Left lung (tissue), 10 donors: ENCODE results near the gene PLCB3. TPM values are rescaled to one million over a fixed set of nuclear protein-coding genes. Genes with fewer than 3 reads are reported as not detected.

ENCODE experiments used
- ATAC-seq: fragments of 200-7000 bp; cut with Tn5 transposase; one replicate; pipeline ENCODE4 v1.9.1; 2020; ENCODE audit warnings: moderate library complexity
- DNase-seq, 4 donors: peaks; one replicate each; pipeline ENCODE4 v3.0.0-alpha.2; 2013 to 2020
- H3K27ac ChIP-seq, 2 donors: fragments of 200-600 bp; sonication (generic) in 1 of 2; one replicate each; pipeline versions ENCODE4 v1.5.0 to v1.8.0; 2020 to 2021
- H3K27me3 ChIP-seq, 2 donors: fragments of 200-600 bp; sonication (generic) in 1 of 2; one replicate each; pipeline versions ENCODE4 v1.5.0 to v1.8.0; 2020 to 2021
- H3K36me3 ChIP-seq, 2 donors: fragments of 200-600 bp; sonication (generic) in 1 of 2; one replicate each; pipeline versions ENCODE4 v1.5.0 to v1.8.0; 2020 to 2021
- H3K4me1 ChIP-seq, 2 donors: fragments of 200-600 bp; one replicate each; pipeline ENCODE4 v1.8.0; 2021
- H3K4me3 ChIP-seq, 2 donors: fragments of 200-600 bp; sonication (generic) in 1 of 2; one replicate each; pipeline versions ENCODE4 v1.5.0 to v1.8.0; 2020 to 2021; ENCODE audit warnings: mild to moderate bottlenecking in 1 of 2
- H3K9me3 ChIP-seq, 2 donors: fragments of 200-600 bp; sonication (generic) in 1 of 2; one replicate each; pipeline versions ENCODE4 v1.5.0 to v1.8.0; 2020 to 2021
- CTCF ChIP-seq, 2 donors: fragments of 200-600 bp; sonication (generic) in 1 of 2; IDR thresholded peaks; one replicate each; pipeline versions ENCODE4 v1.5.0 to v1.8.0; 2021; ENCODE audit warnings: antibody characterized with exemption in 2 of 2
- intact Hi-C, 2 donors: fragments of 100-400 bp; cut with DNase I; formaldehyde crosslinking; loops; one replicate each; pipeline versions ENCODE4 v1.11.2 to v1.14.2; 2022
- polyA plus RNA-seq, 6 donors: library from polyadenylated mRNA; unstranded; fragments of 120-200 nt; gene quantifications; one replicate each; pipeline ENCODE4 v1.2.1, GENCODE V29; 2013; ENCODE audit not compliant: insufficient read length in 6 of 6
- total RNA-seq, 2 donors: library from RNA; stranded (reverse); fragmentation: NEBNext Ultra II Directional; extraction: Animal tissue kit (Norgen Biotek cat#: 25700); gene quantifications; one replicate each; pipeline ENCODE4 v1.2.1, GENCODE V29; 2021
- donor health status: DM: no; HTN: yes; CAD: no.
- donor health status: DM: no; HTN: no; CAD: no.

PLCB3 gene
- total and polyA plus RNA-seq, 8 donors = 18.9 to 42.7 (median 21.9) TPM

GRCh38 chr11:64291262-64291751 lies 40.0 kb downstream of the PLCB3 start, which contains the start of gene KCNK4:
KCNK4 (plus strand) TSS chr11:64291302; CDS start chr11:64293019, 1,717 bp downstream.
- ATAC-seq (no peak), DNase-seq (no peak)
- H3K9me3 ChIP-seq = no peaks in the 10 kb centered on the region
- peaks cover 39 to 65% of the 10 kb centered on the region in 2 donors for H3K27me3 ChIP-seq
- peaks cover 14 to 26% of the 10 kb centered on the region in 2 donors for H3K4me1 ChIP-seq
- intact Hi-C loops = no loop called here
- peaks cover 0 to 7% of the 10 kb centered on the region in 2 donors for H3K36me3 ChIP-seq
- H3K4me3 ChIP-seq = peak within 1 kb of the TSS; percentile 11 to 14
- no peak for TF ChIP-seq CTCF (IDR thresholded peaks at IDR 0.05)
- H3K27ac ChIP-seq = no peak within 1 kb of the TSS

GRCh38 chr11:64291752-64292459 lies 40.6 kb downstream of the PLCB3 start:
- intact Hi-C loops = no loop called here
- no peak for ATAC-seq

GRCh38 chr11:64292460-64293254 lies 41.3 kb downstream of the PLCB3 start:
- peaks cover 10 to 18% of the 10 kb centered on the region in 2 donors for H3K4me1 ChIP-seq
- H3K27me3 ChIP-seq = peaks cover 52 to 78% of the 10 kb centered on the region in 2 donors
- ATAC-seq (no peak), DNase-seq (no peak)
- H3K27ac ChIP-seq = no peak overlapping the region
- intact Hi-C loops = no loop called here
- TF ChIP-seq CTCF (IDR thresholded peaks at IDR 0.05) = no peak
- H3K9me3 ChIP-seq = no peaks in the 10 kb centered on the region
- H3K4me3 ChIP-seq = peak overlapping the region in 1 of 2 donors; percentile 14
- H3K36me3 ChIP-seq = peaks cover 0 to 7% of the 10 kb centered on the region in 2 donors

More at GRCh38 chr11:64291752-64292459, 40.6 kb downstream of the PLCB3 start:
- Histone ChIP-seq H3K27ac (no peak overlapping the region), H3K4me1 (peaks cover 10 to 20% of the 10 kb centered on the region in 2 donors), H3K4me3 (peak overlapping the region; percentile 11 to 14), H3K9me3 (no peaks in the 10 kb centered on the region), H3K36me3 (peaks cover 0 to 7% of the 10 kb centered on the region in 2 donors), H3K27me3 (peaks cover 45 to 71% of the 10 kb centered on the region in 2 donors)
- TF ChIP-seq CTCF (IDR thresholded peaks at IDR 0.05) = no peak
- DNase-seq = peak in 1 of 4 donors; percentile 80

GRCh38 chr11:64294774-64295173 lies 43.4 kb downstream of the PLCB3 start:
- no peak for ATAC-seq
- DNase-seq = no peak
- Histone ChIP-seq H3K36me3 (no peaks in the 10 kb centered on the region), H3K27me3 (peaks cover 73 to 99% of the 10 kb centered on the region in 2 donors), H3K4me1 (peaks cover 11 to 27% of the 10 kb centered on the region in 2 donors), H3K4me3 (no peak overlapping the region), H3K9me3 (no peaks in the 10 kb centered on the region), H3K27ac (no peak overlapping the region)
- intact Hi-C loops = no loop called here
- TF ChIP-seq CTCF (IDR thresholded peaks at IDR 0.05) = no peak

- no peak overlapping the region for H3K27ac ChIP-seq
- H3K4me3 ChIP-seq = no peak overlapping the region
- H3K27me3 ChIP-seq = peaks cover 71 to 100% of the 10 kb centered on the region in 2 donors
- no peak for TF ChIP-seq CTCF (IDR thresholded peaks at IDR 0.05)
- peaks cover 21 to 37% of the 10 kb centered on the region in 2 donors for H3K4me1 ChIP-seq
- no peak for ATAC-seq
- H3K36me3 ChIP-seq = no peaks in the 10 kb centered on the region
- H3K9me3 ChIP-seq = no peaks in the 10 kb centered on the region
- DNase-seq = no peak
- intact Hi-C loops = no loop called here
These were observed 44.4 kb downstream of the PLCB3 start for GRCh38 chr11:64295760-64296159.
